ENCODE measurements around the gene CPB2.

Gene CPB2

GRCh38 chr13:46012404-46012803 lies 92.4 kb downstream of the CPB2 start:
- no peaks in the 10 kb centered on the region for H3K9me3 ChIP-seq (ENCODE audit: control insufficient read depth, insufficient read depth, low read length)
- no peaks in the 10 kb centered on the region for H3K27me3 ChIP-seq (ENCODE audit: control insufficient read depth, low read length)
- no peak overlapping the region for H3K4me2 ChIP-seq (ENCODE audit: low read length)
- TF ChIP-seq CTCF (IDR thresholded peaks at IDR 0.05; ENCODE audit: low read depth, low read length, poor library complexity, severe bottlenecking) (no peak), EZH2phosphoT487 (IDR thresholded peaks at IDR 0.05; ENCODE audit: borderline replicate concordance, low read length) (no peak)
- no peaks in the 10 kb centered on the region for H3K79me2 ChIP-seq (ENCODE audit: control insufficient read depth, low read length)
- peaks cover 2% of the 10 kb centered on the region; the same call in 1 of the 2 replicates for H3F3A ChIP-seq (ENCODE audit: control insufficient read depth, insufficient read depth)
- H3K4me3 ChIP-seq (ENCODE audit: low read length), result no peak overlapping the region
- no peak overlapping the region for H3K27ac ChIP-seq (ENCODE audit: low read depth, low read length)
- no peaks in the 10 kb centered on the region for H3K4me1 ChIP-seq (ENCODE audit: control insufficient read depth, low read length)
- H3K9me2 ChIP-seq (replicated peaks; ENCODE audit: control insufficient read depth, low read length), result no peaks in the 10 kb centered on the region
- H4K20me1 ChIP-seq (ENCODE audit: control insufficient read depth, insufficient read depth, low read depth, low read length), result no peaks in the 10 kb centered on the region
- H3K36me3 ChIP-seq (ENCODE audit: control insufficient read depth, low read length), result peaks cover 60% of the 10 kb centered on the region

- Histone ChIP-seq H4K20me1 (ENCODE audit: control insufficient read depth, insufficient read depth, low read depth, low read length) (no peaks in the 10 kb centered on the region), H3K27me3 (ENCODE audit: control insufficient read depth, low read length) (no peaks in the 10 kb centered on the region), H3K4me3 (ENCODE audit: low read length) (no peak overlapping the region), H3K27ac (ENCODE audit: low read depth, low read length) (no peak overlapping the region), H3K79me2 (ENCODE audit: control insufficient read depth, low read length) (no peaks in the 10 kb centered on the region), H3F3A (ENCODE audit: control insufficient read depth, insufficient read depth) (peaks cover 2% of the 10 kb centered on the region; the same call in 1 of the 2 replicates), H3K36me3 (ENCODE audit: control insufficient read depth, low read length) (peaks cover 45% of the 10 kb centered on the region), H3K4me2 (ENCODE audit: low read length) (no peak overlapping the region), H3K4me1 (ENCODE audit: control insufficient read depth, low read length) (no peaks in the 10 kb centered on the region), H3K9me3 (ENCODE audit: control insufficient read depth, insufficient read depth, low read length) (no peaks in the 10 kb centered on the region), H3K9me2 (replicated peaks; ENCODE audit: control insufficient read depth, low read length) (no peaks in the 10 kb centered on the region)
- TF ChIP-seq EZH2phosphoT487 (IDR thresholded peaks at IDR 0.05; ENCODE audit: borderline replicate concordance, low read length) (no peak), CTCF (IDR thresholded peaks at IDR 0.05; ENCODE audit: low read depth, low read length, poor library complexity, severe bottlenecking) (peak; percentile 24)
Observed at GRCh38 chr13:46010148-46010547, 94.7 kb downstream of the CPB2 start.

GRCh38 chr13:46008631-46009030 lies 96.2 kb downstream of the CPB2 start:
- H3F3A ChIP-seq (ENCODE audit: control insufficient read depth, insufficient read depth), result peaks cover 2% of the 10 kb centered on the region; the same call in 1 of the 2 replicates
- no peaks in the 10 kb centered on the region for H4K20me1 ChIP-seq (ENCODE audit: control insufficient read depth, insufficient read depth, low read depth, low read length)
- H3K4me3 ChIP-seq (ENCODE audit: low read length), result no peak overlapping the region
- TF ChIP-seq EZH2phosphoT487 (IDR thresholded peaks at IDR 0.05; ENCODE audit: borderline replicate concordance, low read length), result no peak
- no peak for TF ChIP-seq CTCF (IDR thresholded peaks at IDR 0.05; ENCODE audit: low read depth, low read length, poor library complexity, severe bottlenecking)
- no peak overlapping the region for H3K4me2 ChIP-seq (ENCODE audit: low read length)
- no peaks in the 10 kb centered on the region for H3K79me2 ChIP-seq (ENCODE audit: control insufficient read depth, low read length)
- no peaks in the 10 kb centered on the region for H3K9me2 ChIP-seq (replicated peaks; ENCODE audit: control insufficient read depth, low read length)
- H3K4me1 ChIP-seq (ENCODE audit: control insufficient read depth, low read length), result no peaks in the 10 kb centered on the region
- H3K27me3 ChIP-seq (ENCODE audit: control insufficient read depth, low read length), result no peaks in the 10 kb centered on the region
- no peak overlapping the region for H3K27ac ChIP-seq (ENCODE audit: low read depth, low read length)
- no peaks in the 10 kb centered on the region for H3K9me3 ChIP-seq (ENCODE audit: control insufficient read depth, insufficient read depth, low read length)
- peaks cover 38% of the 10 kb centered on the region for H3K36me3 ChIP-seq (ENCODE audit: control insufficient read depth, low read length)

Data from DOHH2 (cell line).